Thyroid gland (tissue), 4 donors: ENCODE measurements around the gene PLCB3.

ENCODE experiments used
- CTCF ChIP-seq, 6 experiments: fragments of 200-600 bp in 3 of 6; fragments of 450-650 bp in 3 of 6; sonication (generic) in 3 of 6; IDR thresholded peaks; one replicate each; pipeline ENCODE4 v1.5.1; 2016 to 2019; ENCODE audit warnings: antibody characterized with exemption in 6 of 6, mild to moderate bottlenecking in 2 of 6, inconsistent platforms in 1 of 6, moderate library complexity in 1 of 6
- POLR2A ChIP-seq, 2 donors: fragments of 450-650 bp; IDR thresholded peaks; one replicate each; pipeline ENCODE4 v1.6.1; 2017; ENCODE audit warnings: antibody characterized with exemption in 2 of 2, mild to moderate bottlenecking in 2 of 2, moderate library complexity in 1 of 2

GRCh38 chr11:64232967-64233315 is 18.4 kb upstream of the PLCB3 start:
- TF ChIP-seq CTCF (IDR thresholded peaks at IDR 0.05) (no peak), POLR2A (IDR thresholded peaks at IDR 0.05) (no peak)
